AG09319 (cell line): ENCODE results near the gene LSAMP.
"Not testable (repeated sequence)": the region's sequence is repeated elsewhere in the genome, so short reads cannot be mapped to it uniquely, and the experiment has no call there.

Source experiments
- DNase-seq: peaks from one replicate; pipeline ENCODE4 v3.0.0-alpha.2; 2010; ENCODE audit warnings: low read depth; ENCODE audit errors: extremely low read depth
- CTCF ChIP-seq: IDR thresholded peaks from 2 replicates; pipeline ENCODE4 v1.5.1; 2011; ENCODE audit warnings: low read depth, mild to moderate bottlenecking, inconsistent platforms, low read length, moderate library complexity

LSAMP gene

GRCh38 chr3:115852278-115852677 lies 593.0 kb downstream of the LSAMP start:
- no peak for DNase-seq
- TF ChIP-seq CTCF, result no peak

GRCh38 chr3:115851571-115851970 lies 593.7 kb downstream of the LSAMP start:
- TF ChIP-seq CTCF, result no peak
- DNase-seq, result no peak

GRCh38 chr3:115848641-115849040 lies 596.6 kb downstream of the LSAMP start:
- no peak for DNase-seq
- TF ChIP-seq CTCF, result no peak

- no peak for DNase-seq
- TF ChIP-seq CTCF, result no peak
Observed at GRCh38 chr3:115845986-115846385, 599.3 kb downstream of the LSAMP start.

GRCh38 chr3:115844729-115845128 lies 600.6 kb downstream of the LSAMP start:
- not testable (repeated sequence) for DNase-seq

- TF ChIP-seq CTCF, result no peak
- DNase-seq, result no peak
Observed at GRCh38 chr3:115843206-115843605, 602.1 kb downstream of the LSAMP start.

- DNase-seq, result no peak
- TF ChIP-seq CTCF, result no peak
Observed at GRCh38 chr3:115839246-115839645, 606.0 kb downstream of the LSAMP start.

GRCh38 chr3:115838786-115839185 lies 606.5 kb downstream of the LSAMP start:
- no peak for DNase-seq
- no peak for TF ChIP-seq CTCF
